IPS-NIHi11 (cell line): ENCODE results near the gene GRIN2A.

Experiments
- DNase-seq: peaks from one replicate; pipeline ENCODE4 v3.0.0; 2012; ENCODE audit warnings: mixed read lengths, low spot score

GRIN2A gene

DNA sequence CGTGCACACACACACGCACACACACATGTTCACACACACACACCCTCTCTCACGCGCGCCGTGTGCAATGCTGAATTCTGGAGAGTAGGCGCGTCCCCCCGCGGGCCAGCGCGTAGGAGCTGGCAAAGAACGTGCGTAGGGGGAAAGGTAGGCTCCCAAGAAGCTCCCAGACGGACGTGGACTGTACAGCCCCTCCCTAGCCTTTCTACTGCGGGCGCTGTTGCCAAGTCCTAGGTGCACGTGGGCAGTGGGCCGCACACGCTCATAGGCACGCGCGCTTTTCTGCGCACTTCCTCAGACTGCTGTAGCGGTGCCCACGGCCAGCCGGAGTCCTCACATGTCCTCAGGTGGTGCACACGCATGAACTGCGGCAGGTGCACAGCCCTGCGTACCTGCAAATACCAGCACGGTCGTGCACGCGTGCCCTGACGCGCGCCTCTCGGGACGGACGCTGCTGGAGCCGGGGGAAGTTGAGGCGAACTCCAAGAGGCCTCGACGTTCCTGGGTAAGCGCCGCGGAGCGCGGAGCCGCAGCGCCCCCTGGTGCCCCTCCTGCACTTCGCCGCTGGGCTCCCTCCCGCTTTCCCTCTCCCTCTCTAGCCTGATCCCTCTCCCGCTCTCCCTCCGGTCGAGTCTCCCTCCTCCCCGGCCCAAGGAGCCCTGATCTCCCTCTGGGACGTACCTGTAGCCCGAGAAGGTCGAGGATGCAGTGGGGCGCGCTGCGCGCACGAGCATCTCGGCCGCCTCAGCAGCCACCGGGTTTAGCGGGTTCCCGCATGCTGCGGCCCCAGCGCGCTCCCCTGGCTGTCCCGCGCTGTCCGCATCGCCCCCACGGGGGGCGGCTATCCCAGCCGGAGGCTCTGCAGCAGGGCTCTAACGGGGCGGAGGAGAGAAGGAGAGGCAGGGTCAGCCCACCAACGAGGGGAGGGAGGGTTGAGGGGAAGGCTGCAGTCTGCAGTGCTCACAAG is 749 bp downstream of the GRIN2A start:
- peak; percentile 92 for DNase-seq

DNA sequence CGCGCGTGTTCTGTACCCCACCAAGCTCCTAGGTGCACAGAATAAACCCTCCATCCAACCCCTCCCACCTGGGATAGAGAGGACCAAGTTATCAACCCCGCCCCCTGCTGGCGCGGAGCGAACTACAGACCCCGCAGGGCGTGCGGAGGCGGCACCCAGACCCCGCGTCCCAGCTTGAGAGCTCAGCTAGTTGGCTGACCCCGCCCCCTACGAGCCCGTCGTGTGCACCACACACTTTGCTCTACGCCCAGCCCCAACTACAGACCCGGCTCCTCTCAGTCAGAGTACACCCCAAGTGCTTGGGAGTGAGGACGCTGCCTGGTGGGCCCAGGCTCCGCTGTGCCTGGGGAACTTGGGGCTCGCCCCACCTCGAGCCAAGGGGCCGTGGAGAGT is 1.5 kb downstream of the GRIN2A start:
- peak; percentile 83 for DNase-seq

DNA sequence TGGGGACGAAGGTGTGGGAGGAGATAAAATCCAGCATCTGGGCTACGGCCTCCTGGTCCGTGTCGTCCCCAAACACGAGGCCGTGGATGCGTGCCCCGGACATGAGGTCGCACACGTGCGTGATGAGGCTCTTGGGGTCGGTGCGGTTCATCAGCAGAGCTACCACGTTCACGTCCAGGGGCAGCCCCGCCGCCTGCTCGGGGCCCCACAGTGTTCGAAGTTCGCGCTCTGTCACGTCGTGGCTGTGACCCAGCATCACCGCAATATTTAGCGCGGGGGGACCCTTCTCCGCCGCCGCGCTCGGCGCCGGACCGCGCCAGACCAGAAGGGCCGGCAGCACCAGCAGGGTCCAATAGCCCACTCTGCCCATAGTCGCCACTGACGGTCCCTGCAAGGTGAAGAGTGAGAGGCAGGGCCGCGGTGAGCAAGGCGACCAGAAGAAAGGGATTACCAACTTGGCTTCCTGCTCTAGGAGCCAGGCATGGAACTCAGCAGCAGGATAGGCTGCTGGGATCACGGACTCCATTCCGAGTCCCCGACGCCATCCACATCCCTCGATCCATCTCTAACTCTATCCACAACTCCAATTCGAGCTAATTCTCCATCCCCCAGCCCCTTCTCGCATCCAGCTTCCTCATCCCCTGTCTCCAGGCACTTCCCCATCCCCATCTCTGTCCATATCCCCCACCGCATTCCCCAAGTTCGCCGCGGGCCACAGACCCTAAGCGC is 2.0 kb downstream of the GRIN2A start:
- DNase-seq: no peak

DNA sequence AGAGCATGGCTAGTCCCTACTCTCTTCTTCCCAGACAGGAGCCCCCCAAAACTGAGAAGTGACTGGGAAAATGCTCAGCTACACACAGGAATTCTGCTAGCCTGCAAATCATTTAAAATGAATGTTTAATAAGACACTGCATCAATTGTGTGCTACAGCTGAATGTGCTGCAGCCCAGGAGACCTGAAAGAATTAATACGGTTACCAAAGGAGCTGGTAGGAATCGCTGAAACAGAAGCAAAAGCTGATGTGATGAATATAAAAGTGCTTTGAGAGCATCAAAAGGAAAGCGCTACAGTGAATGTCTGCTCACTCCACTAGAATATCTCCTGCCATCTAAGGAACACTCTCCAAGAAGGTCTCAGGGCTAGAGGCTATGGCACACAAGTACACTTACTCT is 3.7 kb downstream of the GRIN2A start:
- no peak for DNase-seq

DNA sequence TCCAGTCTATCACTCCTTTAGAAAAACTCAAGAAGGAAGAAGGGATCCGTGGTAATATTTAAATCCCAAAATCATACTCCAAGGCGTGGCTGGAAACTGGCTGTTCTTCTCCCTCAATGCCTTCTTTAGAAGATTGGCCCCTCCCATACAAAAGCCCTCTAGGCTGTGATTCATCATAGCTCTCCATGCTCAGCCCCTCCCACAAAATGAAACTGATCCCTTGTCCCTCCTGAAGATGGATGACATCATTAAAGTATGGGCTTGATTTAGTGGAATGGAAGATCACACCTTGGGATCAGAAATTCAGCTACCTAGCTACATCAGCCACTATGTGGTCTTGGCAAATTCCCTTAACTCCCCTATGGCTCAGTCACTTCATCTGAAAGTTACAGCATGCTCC is 4.1 kb downstream of the GRIN2A start:
- no peak for DNase-seq

DNA sequence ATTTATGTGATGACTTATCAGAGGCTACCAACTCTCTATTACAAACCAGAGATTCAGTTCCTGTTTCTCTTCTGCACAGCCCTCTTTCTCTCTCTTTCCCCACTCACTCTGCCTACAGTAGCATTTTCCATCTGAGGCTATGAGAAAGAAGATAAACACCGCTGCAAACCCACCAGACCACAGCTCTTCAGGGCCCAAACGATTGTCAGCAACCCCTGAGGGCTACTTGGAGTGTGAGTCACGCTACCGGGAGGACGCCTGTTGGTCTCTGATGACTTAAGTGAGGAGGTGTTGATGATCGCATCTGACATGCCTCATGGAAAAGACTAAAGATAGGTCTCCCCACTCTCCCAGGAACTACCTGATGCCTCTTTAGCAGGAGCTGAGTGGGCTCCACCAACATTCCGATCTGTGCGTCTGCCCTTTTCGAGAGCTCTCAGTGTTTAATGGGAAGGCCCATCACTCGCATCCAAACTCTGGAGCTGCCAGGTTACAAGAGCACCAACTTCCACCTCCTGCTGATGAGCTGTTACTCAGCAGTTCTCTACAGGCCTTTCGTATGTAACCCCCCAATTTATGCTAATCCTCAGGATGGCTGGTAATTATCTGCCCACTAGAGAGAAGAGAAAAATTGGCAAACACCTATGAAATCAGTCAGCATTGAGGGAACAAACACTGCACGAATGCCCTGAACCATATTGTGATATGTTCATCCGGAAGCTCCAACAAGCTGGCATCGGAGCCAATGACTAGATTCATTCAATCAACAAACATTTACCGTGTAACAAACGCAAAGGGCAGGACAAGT is 9.2 kb downstream of the GRIN2A start:
- peak; percentile 23 for DNase-seq

DNA sequence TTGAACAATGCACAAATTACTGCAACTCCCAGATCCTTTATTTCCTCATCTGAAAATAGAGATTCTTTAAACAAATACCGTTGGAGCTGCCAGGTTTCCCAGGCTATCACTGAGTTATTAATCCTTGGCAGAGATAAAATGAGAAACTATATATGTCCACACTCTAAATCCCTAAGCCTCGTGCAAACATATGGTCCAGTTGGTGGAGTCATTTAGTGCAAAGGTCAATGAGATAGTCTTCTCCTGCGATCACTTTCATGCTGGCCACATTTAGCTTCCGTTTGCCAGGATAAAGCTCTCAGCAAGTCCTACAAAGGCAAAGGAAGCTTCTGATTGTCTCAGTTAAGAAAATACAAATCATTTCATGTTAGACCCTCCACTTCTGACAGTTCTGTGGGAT is 11.0 kb downstream of the GRIN2A start:
- no peak for DNase-seq

DNA sequence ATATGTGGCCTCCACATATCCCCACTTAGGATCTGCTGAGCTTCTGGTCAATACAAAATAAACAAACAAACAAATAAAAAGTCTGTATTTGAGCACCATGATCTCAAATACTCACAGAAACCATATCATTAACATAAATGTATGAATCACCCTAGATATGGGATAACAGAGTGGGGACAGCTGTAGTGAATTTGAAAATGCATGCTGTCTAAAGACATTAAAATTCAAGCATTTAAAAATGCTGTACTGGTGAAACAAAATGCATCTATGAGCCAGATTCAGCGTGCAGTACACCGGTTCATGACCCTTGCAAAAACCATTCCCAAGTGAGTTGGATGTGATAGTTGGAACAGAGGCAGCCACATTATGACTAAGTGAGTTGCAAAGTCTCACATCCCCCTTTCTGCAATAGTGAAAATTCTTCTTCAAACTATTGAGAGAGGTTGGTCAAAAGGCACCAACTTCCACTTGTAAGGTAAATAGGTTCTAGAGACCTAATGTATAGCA is 12.3 kb downstream of the GRIN2A start:
- no peak for DNase-seq

DNA sequence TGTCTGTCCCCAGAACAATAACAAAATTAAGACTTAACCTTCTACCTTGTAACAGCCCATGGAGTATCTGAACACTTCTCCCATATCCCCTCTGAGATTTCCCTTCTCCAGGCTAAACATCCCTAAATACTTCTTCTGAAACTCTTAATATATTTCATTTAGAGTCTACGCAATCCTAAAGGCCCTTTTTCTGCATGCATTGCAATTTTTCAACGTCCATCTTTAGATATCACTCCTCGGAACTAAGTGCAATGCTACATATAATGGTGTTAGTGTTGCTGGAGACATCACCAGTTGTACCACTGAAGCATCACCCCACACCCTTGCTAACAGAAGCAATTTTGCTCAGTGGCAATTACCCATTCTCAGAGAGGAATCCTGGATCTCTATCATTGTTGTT is 13.2 kb downstream of the GRIN2A start:
- DNase-seq: no peak

DNA sequence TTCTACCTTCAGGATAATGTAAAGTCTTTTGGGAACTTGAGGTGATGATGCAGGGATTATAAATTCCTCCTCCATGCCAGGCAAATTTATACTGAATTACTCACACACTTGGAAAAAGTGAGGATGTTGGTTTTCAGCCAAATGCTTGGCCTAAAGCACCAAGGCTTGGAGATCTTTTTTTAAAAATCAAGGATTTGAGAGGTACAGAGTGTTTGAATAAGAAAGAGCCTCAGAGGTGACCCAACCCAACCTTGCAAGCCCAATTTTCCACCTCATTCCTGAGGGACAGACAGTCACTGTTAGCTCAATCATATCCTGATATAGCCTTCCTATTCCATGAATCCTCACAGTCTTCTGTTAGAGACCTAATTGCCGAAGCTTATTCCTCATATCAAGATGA is 14.0 kb downstream of the GRIN2A start:
- no peak for DNase-seq

DNA sequence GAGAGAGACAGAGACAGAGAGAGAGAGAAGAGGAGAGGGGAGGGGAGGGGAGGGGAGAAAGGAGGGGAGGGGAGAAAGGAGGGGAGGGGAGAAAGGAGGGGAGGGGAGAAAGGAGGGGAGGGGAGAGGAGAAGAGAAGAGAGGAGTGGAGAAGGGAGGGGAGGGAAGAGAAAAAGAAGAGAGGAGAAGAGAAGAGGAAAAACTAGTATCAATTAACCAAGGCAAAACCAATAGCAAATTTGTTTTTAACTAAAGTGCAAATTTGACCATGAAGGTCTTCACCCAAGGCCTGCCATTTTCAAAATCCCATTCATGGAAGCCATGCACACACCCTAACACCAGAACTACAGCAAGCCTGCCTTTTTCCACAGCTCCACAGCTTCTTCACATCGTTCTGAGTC is 16.6 kb downstream of the GRIN2A start:
- DNase-seq: no peak

DNA sequence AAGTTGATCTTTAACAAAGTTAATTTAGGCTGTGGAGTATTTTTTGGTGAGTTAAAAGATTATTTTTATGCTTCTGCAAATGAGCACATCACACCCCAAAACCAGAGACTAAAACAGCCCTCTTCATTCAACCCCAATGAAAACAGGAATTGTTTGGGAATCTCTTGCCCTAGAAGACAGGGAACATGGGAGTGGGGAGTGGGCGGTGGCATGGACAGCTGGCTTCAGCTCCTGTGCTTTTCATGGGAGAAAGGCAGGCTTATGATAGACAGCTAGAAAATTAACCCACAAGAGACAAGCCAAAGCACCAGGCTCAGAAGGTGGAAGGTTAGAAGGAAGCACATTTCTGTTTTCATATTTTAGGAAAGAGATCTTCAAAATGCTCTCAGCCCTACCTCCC is 19.2 kb downstream of the GRIN2A start:
- no peak for DNase-seq

DNA sequence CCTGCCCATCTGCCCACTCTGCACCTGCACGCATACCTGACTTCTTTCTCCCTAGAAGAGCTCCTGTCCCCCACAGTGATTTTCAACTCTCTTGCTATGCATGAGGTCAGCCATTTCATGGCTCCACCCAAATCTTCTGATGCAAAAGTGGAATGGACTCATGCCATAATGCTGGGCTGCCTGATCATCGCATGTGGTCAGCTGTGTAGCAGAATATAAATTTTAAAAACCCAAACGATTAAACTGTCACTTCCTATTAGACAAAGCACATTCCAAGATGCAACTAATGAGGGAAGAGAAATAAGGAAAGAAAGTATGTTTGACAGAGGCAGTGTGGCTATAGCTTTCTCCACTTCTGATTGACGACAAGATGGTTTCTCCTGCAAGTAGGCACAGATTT is 26.1 kb downstream of the GRIN2A start:
- DNase-seq: no peak

DNA sequence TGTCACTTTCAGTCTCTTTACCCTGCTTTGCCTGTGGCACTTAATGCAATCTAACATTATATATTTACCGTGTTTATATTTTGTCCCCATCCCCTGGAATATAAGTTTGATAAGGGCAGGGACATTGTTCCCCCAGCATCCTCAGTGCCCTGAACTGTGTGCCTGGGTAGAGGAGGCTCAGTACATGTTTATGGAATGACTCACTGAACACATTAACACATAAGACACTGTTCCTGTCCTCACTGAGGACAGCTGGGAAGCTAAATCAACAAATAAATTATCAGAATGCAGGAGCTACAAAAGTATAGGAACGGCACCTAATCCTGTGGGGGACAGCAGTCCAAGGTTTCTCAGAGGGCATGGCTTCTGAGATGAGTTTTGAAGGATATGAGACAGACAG is 27.8 kb downstream of the GRIN2A start:
- no peak for DNase-seq

DNA sequence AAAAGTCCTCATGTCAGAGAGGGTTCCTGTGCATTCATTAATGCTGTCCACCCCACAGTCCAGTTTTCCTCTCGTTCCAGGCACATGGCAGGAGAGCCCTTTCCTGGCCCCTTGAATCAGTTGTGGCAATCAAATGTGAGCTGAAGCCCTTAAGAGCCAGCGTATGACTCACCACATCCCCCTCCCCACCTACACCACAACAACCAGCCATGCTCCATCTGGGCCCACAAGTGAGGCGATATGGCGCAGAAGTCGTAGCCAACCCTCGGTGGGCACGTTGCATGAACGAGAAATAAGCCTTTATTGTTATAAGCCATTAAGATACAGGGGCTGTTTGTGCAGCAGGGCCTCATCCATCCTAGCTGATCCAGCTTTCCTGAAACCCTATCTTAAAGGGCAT is 28.2 kb downstream of the GRIN2A start:
- DNase-seq: no peak

DNA sequence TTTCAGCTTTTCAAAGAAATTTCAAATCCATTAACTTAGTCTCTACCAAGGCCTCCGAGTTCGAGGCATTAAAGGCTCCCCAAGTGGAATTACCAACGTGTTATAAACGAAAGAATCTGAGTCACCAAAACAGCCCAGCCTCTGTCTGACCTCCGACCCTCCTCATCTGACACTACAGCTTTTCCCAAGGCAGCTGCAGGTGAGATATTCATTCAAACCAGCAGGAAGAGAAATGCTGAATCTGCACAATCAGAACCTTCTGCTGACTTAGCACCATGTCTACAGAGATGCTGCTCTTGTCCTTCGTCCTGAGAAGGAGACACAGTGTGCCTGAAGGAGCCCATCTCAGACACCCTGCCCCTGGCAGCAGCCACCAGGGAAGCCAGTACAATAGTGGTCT is 30.5 kb downstream of the GRIN2A start:
- DNase-seq: no peak

DNA sequence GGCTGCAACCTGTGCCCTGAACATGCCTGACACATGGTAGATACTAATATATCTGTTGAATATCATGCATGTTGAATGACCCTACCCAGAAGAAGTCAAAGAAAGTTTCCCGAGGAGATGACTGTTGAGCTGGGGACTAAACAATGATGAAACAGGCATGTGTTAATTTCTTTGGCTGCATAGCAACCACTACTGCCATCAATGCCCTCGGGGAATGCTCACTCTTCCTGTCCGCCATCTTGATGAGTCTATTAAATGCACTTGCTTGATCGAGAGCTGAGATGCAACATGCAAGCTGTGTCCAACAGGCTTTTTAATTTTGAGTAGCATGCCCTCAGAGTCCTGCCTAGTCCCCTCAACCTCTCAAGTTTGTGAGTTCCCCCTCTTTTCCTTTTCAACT is 31.3 kb downstream of the GRIN2A start:
- no peak for DNase-seq

DNA sequence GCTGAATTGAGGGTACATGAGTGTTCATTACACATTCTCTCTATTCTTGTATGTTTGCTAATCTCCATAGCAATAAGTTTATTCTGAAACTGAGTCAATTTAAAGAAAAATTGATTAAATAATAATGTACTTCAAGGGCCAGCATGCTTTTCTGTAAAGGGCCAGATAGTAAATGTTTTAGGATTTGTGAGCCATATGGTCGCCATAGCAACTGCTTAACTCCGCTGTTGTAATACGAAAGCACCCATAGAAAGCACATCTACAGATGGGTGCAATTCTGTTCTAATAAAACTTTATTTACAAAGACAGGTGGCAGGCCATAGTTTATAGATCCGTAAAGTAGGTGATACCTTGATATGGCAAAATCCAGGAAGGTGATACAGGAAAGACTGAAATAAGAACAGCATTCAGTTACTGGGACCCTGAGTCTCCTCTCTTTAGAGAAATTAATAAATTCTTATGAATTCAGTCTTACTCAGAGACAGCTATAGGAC is 36.6 kb downstream of the GRIN2A start:
- DNase-seq: no peak

DNA sequence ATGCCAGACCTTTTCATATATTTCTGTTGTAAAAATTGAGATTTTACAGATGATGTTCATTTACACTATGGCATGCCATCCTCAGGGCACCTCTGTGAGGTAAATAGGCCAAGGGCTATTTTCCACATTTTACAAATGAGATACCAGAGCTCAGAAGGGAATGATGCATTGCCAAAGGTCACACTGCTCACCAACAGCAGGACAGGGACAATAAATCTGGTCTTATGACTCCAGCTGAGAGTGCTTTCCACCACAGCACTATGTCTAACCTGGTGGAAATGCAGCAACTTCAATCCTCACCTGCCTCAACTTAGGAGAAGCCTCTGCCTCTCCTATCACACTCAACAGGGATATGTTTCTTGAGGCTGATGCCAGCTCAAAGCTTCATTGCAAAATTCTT is 40.6 kb downstream of the GRIN2A start:
- no peak for DNase-seq

DNA sequence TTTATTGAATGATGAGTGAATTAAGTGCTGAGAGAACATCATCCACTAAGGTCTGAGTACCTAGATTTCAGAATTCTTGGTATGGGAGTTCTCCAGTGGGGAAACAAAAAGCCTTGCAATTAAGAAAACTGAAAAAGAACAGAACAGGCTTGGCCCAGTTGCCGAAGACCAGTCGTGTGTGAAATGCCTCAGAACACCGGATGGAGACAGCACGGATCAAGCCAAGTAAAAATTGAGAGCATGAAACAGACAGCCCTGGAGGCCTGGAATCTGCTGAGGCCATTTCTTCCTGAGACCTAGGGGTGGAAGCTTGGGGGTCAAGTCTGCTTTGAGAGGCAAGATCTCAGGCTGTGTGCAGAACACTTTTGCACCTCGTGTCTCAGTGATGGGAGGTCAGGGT is 43.3 kb downstream of the GRIN2A start:
- DNase-seq: no peak

DNA sequence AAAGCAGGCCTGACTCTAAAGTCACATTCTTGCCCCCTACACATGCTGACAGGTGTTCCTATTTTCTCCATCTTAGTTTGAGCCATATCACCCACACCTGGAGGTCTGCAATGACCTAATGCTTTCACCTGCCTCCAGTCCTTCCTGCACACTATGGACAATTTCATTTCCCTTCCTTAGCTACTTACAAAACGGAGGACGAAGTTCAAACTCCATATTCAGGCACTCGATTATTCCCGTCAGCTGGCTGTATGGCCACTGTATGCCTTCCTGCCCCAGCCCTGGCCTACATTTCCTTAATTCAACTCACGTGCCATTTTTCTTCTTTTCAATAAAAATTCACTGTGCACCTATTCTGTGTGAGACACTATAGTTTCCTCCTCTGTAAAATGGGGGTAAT is 44.9 kb downstream of the GRIN2A start:
- no peak for DNase-seq

DNA sequence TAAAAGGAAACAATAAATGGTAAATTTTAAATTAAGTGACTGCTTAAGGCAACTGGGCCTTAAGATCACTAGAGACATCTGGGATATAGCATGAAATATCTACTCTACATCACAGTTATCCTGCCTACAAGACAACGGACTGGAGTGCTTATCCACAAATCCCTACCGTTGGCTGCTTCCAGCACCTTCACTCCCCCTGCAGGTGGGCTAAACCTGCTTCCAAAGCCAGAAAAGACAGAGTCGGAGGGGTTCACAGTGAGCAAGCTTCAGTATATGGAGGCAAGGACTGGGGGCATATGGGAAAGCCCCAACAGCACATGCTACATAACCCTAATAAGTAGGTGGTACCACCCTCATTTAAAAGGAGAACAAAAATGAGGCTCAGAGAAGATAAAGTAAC is 45.3 kb downstream of the GRIN2A start:
- peak; percentile 48 for DNase-seq
